ENCODE results near the gene HBA1. TPM values are rescaled to one million over a fixed set of nuclear protein-coding genes. Genes with fewer than 3 reads are reported as not detected.

Gene HBA1
- total and polyA plus RNA-seq, 2 donors (not counting 3 experiments of a cell fraction or from before 2014, with no cell fraction given), result not detected

GRCh38 chr16:220021-220420, 43.5 kb downstream of the HBA1 start:
- intact Hi-C loops (cut with micrococcal nuclease) (no loop called here), dilution Hi-C loops (cut with MboI; ENCODE audit: extremely low pct_ligation_motif_present, low sequenced_read_pairs) (no loop called here)
- Histone ChIP-seq H4K20me1 (replicated peaks; ENCODE audit: control insufficient read depth, extremely low read depth, insufficient read depth, low read length) (peaks cover 7% of the 10 kb centered on the region), H3K4me3 (replicated peaks in 1 of 3; ENCODE audit: insufficient read depth in 1 of 3, low read depth in 1 of 3, low read length in 3 of 3) (no peak overlapping the region), H3K27me3 (ENCODE audit: control insufficient read depth in 2 of 2, insufficient read depth in 2 of 2, low read length in 2 of 2) (no peaks in the 10 kb centered on the region), H3K9me3 (replicated peaks; ENCODE audit: control insufficient read depth, insufficient read depth, low read length) (no peaks in the 10 kb centered on the region), H3K36me3 (ENCODE audit: control insufficient read depth in 2 of 2, extremely low read depth in 1 of 2, insufficient read depth in 2 of 2, low read length in 2 of 2) (peaks cover 25 to 32% of the 10 kb centered on the region in 2 experiments), H3K27ac (ENCODE audit: insufficient read depth, low read depth, low read length) (no peak overlapping the region), H3K9ac (replicated peaks; ENCODE audit: extremely low read depth, insufficient read depth, low read length) (no peak overlapping the region), H3K4me1 (ENCODE audit: control insufficient read depth, extremely low read depth, insufficient read depth, low read length) (no peaks in the 10 kb centered on the region), H3K4me2 (ENCODE audit: insufficient read depth, low read length) (no peak overlapping the region), H2AFZ (ENCODE audit: low read depth, low read length) (no peak overlapping the region), H3K9me1 (replicated peaks; ENCODE audit: control insufficient read depth, extremely low read depth, insufficient read depth, low read length) (no peaks in the 10 kb centered on the region), H3K79me2 (ENCODE audit: control insufficient read depth, insufficient read depth, low read length) (peaks cover 74% of the 10 kb centered on the region)
- FAIRE-seq, result peak; percentile 42
- ChIA-PET CTCF (interaction anchor here (1.1 kb wide), 1 partner anchor 13 kb away, joined by 3 read pairs; no protein-coding TSS in a partner anchor), POLR2A (no interaction called here)
- no peak for TF ChIP-seq CTCF (IDR thresholded peaks at IDR 0.05; ENCODE audit: extremely low read depth in 1 of 2, insufficient read depth in 1 of 2, low read depth in 1 of 2, low read length in 2 of 2)
- TF ChIP-seq, protein P1, sequence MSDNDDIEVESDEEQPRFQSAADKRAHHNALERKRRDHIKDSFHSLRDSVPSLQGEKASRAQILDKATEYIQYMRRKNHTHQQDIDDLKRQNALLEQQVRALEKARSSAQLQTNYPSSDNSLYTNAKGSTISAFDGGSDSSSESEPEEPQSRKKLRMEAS (IDR thresholded peaks at IDR 0.05; ENCODE audit: insufficient read depth, insufficient read length), result no peak
- TF ChIP-seq MYC (IDR thresholded peaks at IDR 0.05; ENCODE audit: low read depth, low read length), result no peak
- no peak for TF ChIP-seq FOS (IDR thresholded peaks at IDR 0.05; ENCODE audit: borderline replicate concordance, insufficient read depth, low read length)
- no peak for TF ChIP-seq JUN (IDR thresholded peaks at IDR 0.05; ENCODE audit: borderline replicate concordance, insufficient read depth, insufficient read length, low read depth)
- no peak for TF ChIP-seq GATA2 (IDR thresholded peaks at IDR 0.05; ENCODE audit: insufficient read depth, insufficient read length, low read depth, low read length)
- no peak for TF ChIP-seq POLR2A (IDR thresholded peaks at IDR 0.05; ENCODE audit: low read depth, low read length)
- no peak for TF ChIP-seq POLR2AphosphoS5 (IDR thresholded peaks at IDR 0.05; ENCODE audit: insufficient read depth, low read depth, low read length)
- no peak for TF ChIP-seq EZH2 (IDR thresholded peaks at IDR 0.05; ENCODE audit: borderline replicate concordance, low read depth, low read length, severe bottlenecking)
- no TSS peak for BruUV-seq (replicated peaks)
- no peak for DNase-seq (ENCODE audit: low read depth, low spot score)

Small RNAs within 50 kb of the gene (small RNA-seq; reads per million reads assigned to genes)
- not detected for gene RF00019 (ENCODE audit: insufficient read depth, insufficient read length, low read depth, low replicate concordance)

Other genes starting within 250 kb of the HBA1 start
- gene POLR3K, start 123.1 kb upstream of the HBA1 start, total RNA-seq, result 18.4 and 20.6 TPM in 2 replicates
- gene POLR3K, start 123.1 kb upstream of the HBA1 start, polyA plus RNA-seq, result 28.0 and 33.2 TPM in 2 replicates
- 41.8 and 50.2 TPM in 2 replicates for gene SNRNP25, start 122.9 kb upstream of the HBA1 start, total RNA-seq
- gene SNRNP25, start 122.9 kb upstream of the HBA1 start, polyA plus RNA-seq, result 42.1 and 49.6 TPM in 2 replicates
- gene RHBDF1, start 104.0 kb upstream of the HBA1 start, total RNA-seq, result 55.1 and 57.0 TPM in 2 replicates
- 113 and 137 TPM in 2 replicates for gene RHBDF1, start 104.0 kb upstream of the HBA1 start, polyA plus RNA-seq
- 68.1 and 70.5 TPM in 2 replicates for gene MPG, start 98.5 kb upstream of the HBA1 start, total RNA-seq
- 140 and 178 TPM in 2 replicates for gene MPG, start 98.5 kb upstream of the HBA1 start, polyA plus RNA-seq
- gene NPRL3, start 38.0 kb upstream of the HBA1 start, total RNA-seq, result 36.3 and 40.4 TPM in 2 replicates
- 19.3 and 22.4 TPM in 2 replicates for gene NPRL3, start 38.0 kb upstream of the HBA1 start, polyA plus RNA-seq
- gene HBZ, start 24.0 kb upstream of the HBA1 start, total RNA-seq, result not detected in 2 replicates
- not detected in 2 replicates for gene HBZ, start 24.0 kb upstream of the HBA1 start, polyA plus RNA-seq
- gene HBM, start 10.7 kb upstream of the HBA1 start, total RNA-seq, result not detected in 2 replicates
- not detected in 2 replicates for gene HBM, start 10.7 kb upstream of the HBA1 start, polyA plus RNA-seq
- not detected in 2 replicates for gene HBA2, start 3.8 kb upstream of the HBA1 start, total RNA-seq
- gene HBA2, start 3.8 kb upstream of the HBA1 start, polyA plus RNA-seq, result not detected in 2 replicates
- gene HBQ1, start 3.8 kb downstream of the HBA1 start, total RNA-seq, result not detected in 2 replicates
- 0.75 and 2.5 TPM in 2 replicates for gene HBQ1, start 3.8 kb downstream of the HBA1 start, polyA plus RNA-seq
- gene LUC7L, start 52.8 kb downstream of the HBA1 start, total RNA-seq, result 86.6 and 94.7 TPM in 2 replicates
- 57.6 and 75.4 TPM in 2 replicates for gene LUC7L, start 52.8 kb downstream of the HBA1 start, polyA plus RNA-seq
- 70.4 and 73.1 TPM in 2 replicates for gene FAM234A, start 58.1 kb downstream of the HBA1 start, total RNA-seq
- 89.4 and 98.8 TPM in 2 replicates for gene FAM234A, start 58.1 kb downstream of the HBA1 start, polyA plus RNA-seq
- 3.0 and 5.5 TPM in 2 replicates for gene RGS11, start 99.3 kb downstream of the HBA1 start, total RNA-seq
- gene RGS11, start 99.3 kb downstream of the HBA1 start, polyA plus RNA-seq, result 4.9 and 7.2 TPM in 2 replicates
- gene ARHGDIG, start 103.9 kb downstream of the HBA1 start, total RNA-seq, result 0.93 and 1.9 TPM in 2 replicates
- 2.2 and 3.8 TPM in 2 replicates for gene ARHGDIG, start 103.9 kb downstream of the HBA1 start, polyA plus RNA-seq
- gene PDIA2, start 106.5 kb downstream of the HBA1 start, total RNA-seq, result 0.99 TPM in 1 of 2 replicates, not detected in the other
- 0.63 and 0.75 TPM in 2 replicates for gene PDIA2, start 106.5 kb downstream of the HBA1 start, polyA plus RNA-seq
- gene AXIN1, start 176.0 kb downstream of the HBA1 start, total RNA-seq, result 21.1 and 21.9 TPM in 2 replicates
- 8.0 and 8.3 TPM in 2 replicates for gene AXIN1, start 176.0 kb downstream of the HBA1 start, polyA plus RNA-seq
- gene MRPL28, start 193.9 kb downstream of the HBA1 start, total RNA-seq, result 86.3 and 104 TPM in 2 replicates
- gene MRPL28, start 193.9 kb downstream of the HBA1 start, polyA plus RNA-seq, result 180 and 198 TPM in 2 replicates
- 88.1 and 89.8 TPM in 2 replicates for gene PGAP6, start 205.3 kb downstream of the HBA1 start, total RNA-seq
- gene PGAP6, start 205.3 kb downstream of the HBA1 start, polyA plus RNA-seq, result 365 and 484 TPM in 2 replicates
- gene NME4, start 220.5 kb downstream of the HBA1 start, total RNA-seq, result 166 and 170 TPM in 2 replicates
- gene NME4, start 220.5 kb downstream of the HBA1 start, polyA plus RNA-seq, result 264 and 412 TPM in 2 replicates
- gene DECR2, start 225.2 kb downstream of the HBA1 start, total RNA-seq, result 23.1 and 28.3 TPM in 2 replicates
- 46.5 and 61.7 TPM in 2 replicates for gene DECR2, start 225.2 kb downstream of the HBA1 start, polyA plus RNA-seq
- 64.9 and 75.9 TPM in 2 replicates for gene RAB11FIP3, start 249.0 kb downstream of the HBA1 start, total RNA-seq
- gene RAB11FIP3, start 249.0 kb downstream of the HBA1 start, polyA plus RNA-seq, result 19.3 and 20.5 TPM in 2 replicates

Data from endothelial cell of umbilical vein (primary cell).